ENCODE results near the gene AIFM2. TPM values are rescaled to one million over a fixed set of nuclear protein-coding genes. Genes with fewer than 3 reads are reported as not detected.
"Not testable (repeated sequence)": the region's sequence is repeated elsewhere in the genome, so short reads cannot be mapped to it uniquely, and the experiment has no call there.

AIFM2 gene
- total and polyA plus RNA-seq, 8 donors: 6.0 to 17.5 (median 7.2) TPM

GRCh38 chr10:70126700-70127395 is 5.8 kb downstream of the AIFM2 start:
- Histone ChIP-seq H3K27ac (no peak overlapping the region), H3K9me3 (no peaks in the 10 kb centered on the region), H3K4me3 (no peak overlapping the region), H3K36me3 (peaks cover 0 to 13% of the 10 kb centered on the region in 2 donors), H3K4me1 (peaks cover 7 to 14% of the 10 kb centered on the region in 2 donors), H3K27me3 (peaks cover 0 to 4% of the 10 kb centered on the region in 2 donors)
- ATAC-seq: no peak
- TF ChIP-seq, protein P1, sequence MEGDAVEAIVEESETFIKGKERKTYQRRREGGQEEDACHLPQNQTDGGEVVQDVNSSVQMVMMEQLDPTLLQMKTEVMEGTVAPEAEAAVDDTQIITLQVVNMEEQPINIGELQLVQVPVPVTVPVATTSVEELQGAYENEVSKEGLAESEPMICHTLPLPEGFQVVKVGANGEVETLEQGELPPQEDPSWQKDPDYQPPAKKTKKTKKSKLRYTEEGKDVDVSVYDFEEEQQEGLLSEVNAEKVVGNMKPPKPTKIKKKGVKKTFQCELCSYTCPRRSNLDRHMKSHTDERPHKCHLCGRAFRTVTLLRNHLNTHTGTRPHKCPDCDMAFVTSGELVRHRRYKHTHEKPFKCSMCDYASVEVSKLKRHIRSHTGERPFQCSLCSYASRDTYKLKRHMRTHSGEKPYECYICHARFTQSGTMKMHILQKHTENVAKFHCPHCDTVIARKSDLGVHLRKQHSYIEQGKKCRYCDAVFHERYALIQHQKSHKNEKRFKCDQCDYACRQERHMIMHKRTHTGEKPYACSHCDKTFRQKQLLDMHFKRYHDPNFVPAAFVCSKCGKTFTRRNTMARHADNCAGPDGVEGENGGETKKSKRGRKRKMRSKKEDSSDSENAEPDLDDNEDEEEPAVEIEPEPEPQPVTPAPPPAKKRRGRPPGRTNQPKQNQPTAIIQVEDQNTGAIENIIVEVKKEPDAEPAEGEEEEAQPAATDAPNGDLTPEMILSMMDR (IDR thresholded peaks at IDR 0.05): no peak
- intact Hi-C loops (cut with DNase I): no loop called here
- DNase-seq: no peak

GRCh38 chr10:70125918-70126552 is 6.6 kb downstream of the AIFM2 start:
- no peaks in the 10 kb centered on the region for H3K9me3 ChIP-seq
- DNase-seq: no peak

GRCh38 chr10:70124918-70125317 is 7.7 kb downstream of the AIFM2 start:
- intact Hi-C loops (cut with DNase I): no loop called here
- Histone ChIP-seq H3K9me3 (no peaks in the 10 kb centered on the region), H3K4me3 (no peak overlapping the region), H3K4me1 (no peaks in the 10 kb centered on the region), H3K27me3 (no peaks in the 10 kb centered on the region), H3K27ac (no peak overlapping the region), H3K36me3 (peaks cover 0 to 32% of the 10 kb centered on the region in 2 donors)
- TF ChIP-seq, protein P1 (IDR thresholded peaks at IDR 0.05): no peak
- ATAC-seq (no peak), DNase-seq (no peak)

More at GRCh38 chr10:70125918-70126552, 6.6 kb downstream of the AIFM2 start:
- Histone ChIP-seq H3K36me3 (peaks cover 0 to 20% of the 10 kb centered on the region in 2 donors), H3K4me3 (no peak overlapping the region), H3K4me1 (peaks cover 0 to 6% of the 10 kb centered on the region in 2 donors), H3K27ac (no peak overlapping the region), H3K27me3 (no peaks in the 10 kb centered on the region)
- ATAC-seq: no peak
- TF ChIP-seq, protein P1 (IDR thresholded peaks at IDR 0.05): no peak
- intact Hi-C loops (cut with DNase I): no loop called here

DNA sequence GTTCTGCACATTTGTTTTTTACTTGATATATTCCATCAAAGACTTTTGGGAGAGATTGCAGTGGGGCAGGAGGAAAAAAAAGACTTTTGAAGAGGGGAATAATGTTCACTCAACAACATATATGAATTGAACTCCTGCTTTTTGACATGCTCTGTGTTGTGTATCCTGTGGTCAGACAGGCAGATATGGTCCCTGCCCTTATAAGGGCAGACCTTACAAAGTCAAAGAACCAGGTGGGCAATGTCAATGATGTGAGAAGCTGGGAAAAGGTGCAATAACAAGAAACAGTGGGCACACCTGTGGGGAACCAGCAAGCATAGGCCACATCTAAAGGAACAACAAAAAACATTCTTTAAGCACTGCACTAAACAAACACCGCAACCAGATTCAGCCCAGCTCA is 8.2 kb downstream of the AIFM2 start:
- ATAC-seq: no peak
- intact Hi-C loops (cut with DNase I): no loop called here
- TF ChIP-seq, protein P1 (IDR thresholded peaks at IDR 0.05): no peak

GRCh38 chr10:70123817-70124216 is 8.8 kb downstream of the AIFM2 start:
- intact Hi-C loops (cut with DNase I): no loop called here
- Histone ChIP-seq H3K4me3 (no peak overlapping the region), H3K36me3 (peaks cover 0 to 42% of the 10 kb centered on the region in 2 donors), H3K4me1 (no peaks in the 10 kb centered on the region), H3K9me3 (no peaks in the 10 kb centered on the region), H3K27me3 (no peaks in the 10 kb centered on the region), H3K27ac (no peak overlapping the region)
- TF ChIP-seq, protein P1 (IDR thresholded peaks at IDR 0.05): no peak
- no peak for DNase-seq
- ATAC-seq: no peak

More for the DNA sequence above, 8.2 kb downstream of the AIFM2 start:
- H3K4me3 ChIP-seq: no peak overlapping the region
- no peaks in the 10 kb centered on the region for H3K27me3 ChIP-seq
- H3K9me3 ChIP-seq: no peaks in the 10 kb centered on the region
- no peak overlapping the region for H3K27ac ChIP-seq
- no peaks in the 10 kb centered on the region for H3K4me1 ChIP-seq
- no peak for DNase-seq
- peaks cover 0 to 37% of the 10 kb centered on the region in 2 donors for H3K36me3 ChIP-seq

DNA sequence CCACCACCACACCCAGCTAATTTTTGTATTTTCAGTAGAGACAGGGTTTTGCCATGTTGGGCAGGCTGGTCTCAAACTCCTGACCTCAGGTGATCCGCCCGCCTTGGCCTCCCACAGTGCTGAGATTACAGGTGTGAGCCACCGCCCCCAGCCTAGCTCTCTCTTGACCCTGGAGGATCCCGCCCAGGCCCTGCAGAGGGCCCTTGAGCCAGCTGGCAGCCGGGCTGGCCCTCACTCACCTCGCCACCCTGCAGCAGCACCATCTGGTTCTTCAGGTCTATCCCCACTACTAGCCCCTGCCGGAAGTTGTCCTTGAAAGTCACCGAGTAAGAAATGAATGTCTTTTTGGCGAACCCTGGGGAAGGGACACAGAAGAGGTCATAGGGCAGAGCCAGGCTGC is 9.5 kb downstream of the AIFM2 start:
- H3K27ac ChIP-seq; ATAC-seq; intact Hi-C loops (cut with DNase I); H3K4me3 ChIP-seq; DNase-seq; H3K9me3 ChIP-seq; H3K27me3 ChIP-seq; H3K4me1 ChIP-seq: not testable (repeated sequence)
- peaks cover 0 to 42% of the 10 kb centered on the region in 2 donors for H3K36me3 ChIP-seq

Data from left lung (tissue), 10 donors.